GM12873 (cell line): Measurements from ENCODE around the gene STOM.

Experiments
- CTCF ChIP-seq: IDR thresholded peaks from 2 replicates; pipeline ENCODE4 v1.5.1; 2012; ENCODE audit warnings: low read depth, mild to moderate bottlenecking, moderate library complexity, low read length, control low read depth; ENCODE audit not compliant: insufficient read depth; ENCODE audit errors: missing control alignments

The STOM gene

GRCh38 chr9:121369595-121370265 is at the start of gene STOM:
STOM (minus strand) TSS chr9:121370250; CDS start chr9:121370187, 63 bp downstream.
- TF ChIP-seq CTCF, result no peak

- TF ChIP-seq CTCF, result no peak
Measured at GRCh38 chr9:121411993-121412392, 41.9 kb upstream of the STOM start.

- TF ChIP-seq CTCF, result no peak
Measured at GRCh38 chr9:121405899-121406298, 35.8 kb upstream of the STOM start.

GRCh38 chr9:121404906-121405305 is 34.9 kb upstream of the STOM start:
- no peak for TF ChIP-seq CTCF

- TF ChIP-seq CTCF, result peak; percentile 56
Measured at GRCh38 chr9:121399883-121400607, 30.0 kb upstream of the STOM start.

GRCh38 chr9:121399126-121399882 is 29.3 kb upstream of the STOM start:
- TF ChIP-seq CTCF, result no peak

- TF ChIP-seq CTCF, result no peak
Measured at GRCh38 chr9:121398374-121398773, 28.3 kb upstream of the STOM start.
